DOHH2 (cell line): ENCODE data around the gene PFDN2.
A peak's percentile ranks its signal among the peaks of the same experiment; 100 is the strongest.
"Not testable (repeated sequence)": the region's sequence is repeated elsewhere in the genome, so short reads cannot be mapped to it uniquely, and the experiment has no call there.

Experiments
- H3F3A ChIP-seq: fragments of 200-600 bp; sonication (generic), shearing (Covaris generic); 2 replicates; pipeline ENCODE4 v1.6.0; 2016; ENCODE audit warnings: antibody characterized with exemption, mild to moderate bottlenecking; ENCODE audit not compliant: control insufficient read depth, insufficient read depth
- H3K27ac ChIP-seq: fragments of 200-600 bp; sonication (generic); 2 replicates; pipeline ENCODE4 v1.5.1; 2014; ENCODE audit warnings: low read depth, mild to moderate bottlenecking, low read length, moderate library complexity
- H3K27me3 ChIP-seq: fragments of 200-600 bp; sonication (generic); 2 replicates; pipeline ENCODE4 v1.6.1; 2014; ENCODE audit warnings: mild to moderate bottlenecking, low read length, mixed read lengths; ENCODE audit not compliant: control insufficient read depth
- H3K36me3 ChIP-seq: fragments of 200-600 bp; sonication (generic); 2 replicates; pipeline ENCODE4 v1.6.1; 2014; ENCODE audit warnings: mild to moderate bottlenecking, low read length, moderate library complexity, mixed read lengths; ENCODE audit not compliant: control insufficient read depth
- H3K4me1 ChIP-seq: fragments of 200-600 bp; sonication (generic); 2 replicates; pipeline ENCODE4 v1.6.1; 2014; ENCODE audit warnings: mild to moderate bottlenecking, low read length, mixed read lengths; ENCODE audit not compliant: control insufficient read depth
- H3K4me2 ChIP-seq: fragments of 200-600 bp; sonication (generic); 2 replicates; pipeline ENCODE4 v1.6.0; 2014; ENCODE audit warnings: mild to moderate bottlenecking, low read length, moderate library complexity
- H3K4me3 ChIP-seq: fragments of 200-600 bp; sonication (generic); 2 replicates; pipeline ENCODE4 v1.5.1; 2014; ENCODE audit warnings: mild to moderate bottlenecking, low read length, mixed read lengths
- H3K79me2 ChIP-seq: fragments of 200-600 bp; sonication (generic); 2 replicates; pipeline ENCODE4 v1.6.1; 2014; ENCODE audit warnings: mild to moderate bottlenecking, low read length, mixed read lengths; ENCODE audit not compliant: control insufficient read depth
- H3K9me2 ChIP-seq: fragments of 200-600 bp; sonication (generic); replicated peaks from 2 replicates; pipeline ENCODE4 v1.6.1; 2014; ENCODE audit warnings: mild to moderate bottlenecking, low read length, mixed read lengths; ENCODE audit not compliant: control insufficient read depth
- H3K9me3 ChIP-seq: fragments of 200-600 bp; sonication (generic); 2 replicates; pipeline ENCODE4 v1.6.1; 2014; ENCODE audit warnings: antibody characterized with exemption, low read length, mixed read lengths; ENCODE audit not compliant: control insufficient read depth, insufficient read depth
- H4K20me1 ChIP-seq: fragments of 200-600 bp; sonication (generic); 2 replicates; pipeline ENCODE4 v1.6.0; 2014; ENCODE audit warnings: low read depth, mild to moderate bottlenecking, antibody characterized with exemption, low read length, moderate library complexity; ENCODE audit not compliant: control insufficient read depth, insufficient read depth
- CTCF ChIP-seq: fragments of 200-600 bp; sonication (generic); IDR thresholded peaks from one replicate; pipeline ENCODE4 v1.5.1; 2014; ENCODE audit warnings: antibody characterized with exemption, mild to moderate bottlenecking, low read depth, low read length; ENCODE audit not compliant: poor library complexity, severe bottlenecking
- EZH2phosphoT487 ChIP-seq: fragments of 200-600 bp; sonication (generic); IDR thresholded peaks from 2 replicates; pipeline ENCODE4 v1.6.1; 2017; ENCODE audit warnings: borderline replicate concordance, mild to moderate bottlenecking, antibody characterized with exemption, low read length, moderate library complexity, mixed read lengths

The PFDN2 gene

GRCh38 chr1:161069241-161069640 lies 48.6 kb downstream of the PFDN2 start:
- peaks cover 52% of the 10 kb centered on the region for H3K79me2 ChIP-seq
- no peaks in the 10 kb centered on the region for H3K27me3 ChIP-seq
- peaks cover 38% of the 10 kb centered on the region for H3K4me1 ChIP-seq
- H3K27ac ChIP-seq, result peak overlapping the region; percentile 91
- H3K9me2 ChIP-seq, result no peaks in the 10 kb centered on the region
- H3K9me3 ChIP-seq, result no peaks in the 10 kb centered on the region
- H3K4me2 ChIP-seq, result peak overlapping the region; percentile 94
- peak overlapping the region; percentile 97 for H3K4me3 ChIP-seq
- H3F3A ChIP-seq, result peaks cover 2% of the 10 kb centered on the region; the same call in 1 of the 2 replicates
- peaks cover 10% of the 10 kb centered on the region; the same call in 1 of the 2 replicates for H4K20me1 ChIP-seq
- H3K36me3 ChIP-seq, result peaks cover 32% of the 10 kb centered on the region
- TF ChIP-seq CTCF (no peak), EZH2phosphoT487 (no peak)

- no peaks in the 10 kb centered on the region for H3K9me2 ChIP-seq
- H3K9me3 ChIP-seq, result no peaks in the 10 kb centered on the region
- peak overlapping the region; percentile 94 for H3K4me2 ChIP-seq
- H3K36me3 ChIP-seq, result peaks cover 36% of the 10 kb centered on the region
- H3K27ac ChIP-seq, result peak overlapping the region; percentile 91
- H4K20me1 ChIP-seq, result peaks cover 10% of the 10 kb centered on the region; the same call in 1 of the 2 replicates
- H3K79me2 ChIP-seq, result peaks cover 59% of the 10 kb centered on the region
- no peaks in the 10 kb centered on the region for H3K27me3 ChIP-seq
- H3F3A ChIP-seq, result peaks cover 2% of the 10 kb centered on the region; the same call in 1 of the 2 replicates
- H3K4me1 ChIP-seq, result peaks cover 38% of the 10 kb centered on the region
- TF ChIP-seq CTCF (no peak), EZH2phosphoT487 (no peak)
- peak overlapping the region; percentile 97 for H3K4me3 ChIP-seq
Observed at GRCh38 chr1:161068306-161069234, 49.3 kb downstream of the PFDN2 start.

DNA sequence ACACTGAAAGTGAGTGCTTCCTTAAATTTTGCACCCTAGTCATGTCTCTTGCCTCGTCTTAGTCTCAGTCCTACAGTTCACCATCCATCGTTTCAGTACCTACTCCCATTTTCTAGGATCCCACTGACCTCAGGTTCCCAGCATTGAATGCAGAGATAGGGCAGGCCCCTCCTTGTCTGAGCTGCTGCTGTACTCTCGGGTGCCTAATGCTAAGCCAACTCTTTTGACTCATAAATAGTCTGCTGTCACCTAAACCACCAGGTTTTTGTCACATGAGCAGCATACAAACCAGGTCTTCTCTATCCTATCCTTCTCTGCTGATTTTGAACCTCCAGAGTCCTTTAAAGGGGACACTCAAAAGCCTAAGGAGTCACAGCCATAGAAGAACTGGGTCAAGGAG lies 51.1 kb downstream of the PFDN2 start:
- 0 out of 2 replicates have a peak overlapping the region, but pooled peaks have one; percentile 6 for H3K4me3 ChIP-seq
- peaks cover 42% of the 10 kb centered on the region for H3K36me3 ChIP-seq
- H3K4me2 ChIP-seq, result peak overlapping the region; percentile 30
- peaks cover 2% of the 10 kb centered on the region; the same call in 1 of the 2 replicates for H3F3A ChIP-seq
- H3K79me2 ChIP-seq, result peaks cover 78% of the 10 kb centered on the region
- peaks cover 10% of the 10 kb centered on the region for H4K20me1 ChIP-seq
- H3K9me2 ChIP-seq, result no peaks in the 10 kb centered on the region
- H3K9me3 ChIP-seq, result no peaks in the 10 kb centered on the region
- H3K4me1 ChIP-seq, result peaks cover 35% of the 10 kb centered on the region
- no peak overlapping the region for H3K27ac ChIP-seq
- TF ChIP-seq EZH2phosphoT487 (no peak), CTCF (no peak)
- H3K27me3 ChIP-seq, result no peaks in the 10 kb centered on the region

DNA sequence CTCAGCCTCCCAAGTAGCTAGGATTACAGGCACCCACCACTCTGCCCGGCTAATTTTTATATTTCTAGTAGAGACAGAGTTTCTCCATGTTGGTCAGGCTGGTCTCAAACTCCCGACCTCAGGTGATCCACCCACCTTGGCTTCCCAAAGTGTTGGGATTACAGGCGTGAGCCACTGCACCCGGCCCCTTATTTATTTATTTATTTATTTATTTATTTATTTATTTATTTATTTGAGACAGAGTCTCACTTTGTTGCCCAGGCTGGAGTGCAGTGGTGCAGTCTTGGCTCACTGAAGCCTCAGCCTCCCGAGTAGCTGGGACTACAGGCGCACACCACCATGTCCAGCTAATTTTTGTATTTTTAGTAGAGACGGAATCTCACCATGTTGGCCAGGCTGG lies 52.2 kb downstream of the PFDN2 start:
- H3K27me3 ChIP-seq, H3K4me2 ChIP-seq, H3K9me2 ChIP-seq, H3K27ac ChIP-seq, H3F3A ChIP-seq, H3K9me3 ChIP-seq, H3K4me3 ChIP-seq: not testable (repeated sequence)
- peaks cover 42% of the 10 kb centered on the region for H3K36me3 ChIP-seq
- peaks cover 84% of the 10 kb centered on the region for H3K79me2 ChIP-seq
- H4K20me1 ChIP-seq, result peaks cover 10% of the 10 kb centered on the region
- H3K4me1 ChIP-seq, result peaks cover 33% of the 10 kb centered on the region

DNA sequence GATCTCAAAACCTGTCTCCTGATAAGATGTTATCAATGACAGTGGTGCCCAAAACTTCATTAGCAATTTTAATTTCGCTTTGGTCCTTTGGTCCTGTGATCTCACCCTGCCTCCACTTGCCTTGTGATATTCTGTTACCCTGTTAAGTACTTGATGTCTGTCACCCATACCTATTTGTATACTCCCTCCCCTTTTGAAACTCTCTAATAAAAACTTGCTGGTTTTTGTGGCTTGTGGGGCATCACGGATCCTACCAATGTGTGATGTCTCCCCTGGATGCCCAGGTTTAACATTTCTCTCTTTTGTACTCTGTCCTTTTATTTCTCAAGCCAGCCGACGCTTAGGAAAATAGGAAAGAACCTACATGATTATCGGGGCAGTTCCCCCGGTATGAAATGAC lies 53.9 kb downstream of the PFDN2 start:
- H3F3A ChIP-seq, H3K27me3 ChIP-seq, H3K9me2 ChIP-seq, H3K27ac ChIP-seq, H3K4me2 ChIP-seq, H3K4me3 ChIP-seq, H3K9me3 ChIP-seq: not testable (repeated sequence)
- Histone ChIP-seq H3K4me1 (peaks cover 24% of the 10 kb centered on the region), H4K20me1 (peaks cover 10% of the 10 kb centered on the region), H3K79me2 (peaks cover 85% of the 10 kb centered on the region), H3K36me3 (peaks cover 44% of the 10 kb centered on the region)
